ENCODE results near the gene RIPOR2. TPM values are rescaled to one million over a fixed set of nuclear protein-coding genes. Genes with fewer than 3 reads are reported as not detected.
"Not testable (repeated sequence)": the region's sequence is repeated elsewhere in the genome, so short reads cannot be mapped to it uniquely, and the experiment has no call there.

The RIPOR2 gene
- total and polyA plus RNA-seq, 2 of the 13 experiments (the other 11 are each of a cell fraction or from before 2014, with no cell fraction given), result 0.02 to 0.05 TPM

DNA sequence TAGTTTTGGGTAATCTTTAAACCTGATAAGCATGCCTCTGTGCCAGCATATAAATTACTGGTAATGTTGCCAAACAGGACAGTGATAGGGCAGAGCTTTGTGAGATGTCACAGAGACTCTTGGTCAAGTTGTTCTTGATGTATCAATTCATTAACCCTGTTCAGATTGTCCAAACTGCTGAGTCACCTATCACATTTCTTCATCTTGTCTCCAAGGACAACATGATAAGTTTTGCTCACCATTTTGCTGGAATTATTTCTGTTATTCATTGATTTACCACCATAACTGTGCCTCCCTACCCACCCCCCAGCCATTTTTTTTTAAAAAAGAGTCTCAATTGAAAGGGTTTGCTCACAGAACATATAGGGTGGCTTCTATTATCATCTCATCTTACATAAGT lies 180.5 kb downstream of the RIPOR2 start:
- H3K27ac ChIP-seq (ENCODE audit: extremely low read length, insufficient read depth, low read length), result no peak overlapping the region
- BruUV-seq (replicated peaks), result no TSS peak
- CTCF ChIA-PET (ENCODE audit: low intra/inter-chr PET ratio, low total read pairs), result no interaction called here
- H3K4me1 ChIP-seq (ENCODE audit: insufficient read depth, low read length), result peaks cover 16% of the 10 kb centered on the region
- H3K9ac ChIP-seq (ENCODE audit: insufficient read depth, low read depth, low read length), result no peak overlapping the region
- peaks cover 11% of the 10 kb centered on the region for H3K9me3 ChIP-seq (ENCODE audit: low read length)
- ATAC-seq (no peak), DNase-seq (ENCODE audit: low spot score) (no peak), FAIRE-seq (no peak)
- TF ChIP-seq ZNF121 (CRISPR knock-in tag; IDR thresholded peaks at IDR 0.05) (no peak), MAFF (IDR thresholded peaks at IDR 0.05; ENCODE audit: low read depth, low read length) (0 out of 2 replicates have a peak, but pooled peaks have one; percentile 25), NFE2L2 (IDR thresholded peaks at IDR 0.05; ENCODE audit: low read length) (peak; percentile 90), ZNF382 (CRISPR knock-in tag; IDR thresholded peaks at IDR 0.05; ENCODE audit: borderline replicate concordance) (no peak), MAFK (conservative IDR thresholded peaks at IDR 0.05 in 1 of 2, IDR thresholded peaks at IDR 0.05 in 1 of 2; ENCODE audit: low read length in 2 of 2) (peak; percentile 57 to 58)
- TF ChIP-seq, protein P1, sequence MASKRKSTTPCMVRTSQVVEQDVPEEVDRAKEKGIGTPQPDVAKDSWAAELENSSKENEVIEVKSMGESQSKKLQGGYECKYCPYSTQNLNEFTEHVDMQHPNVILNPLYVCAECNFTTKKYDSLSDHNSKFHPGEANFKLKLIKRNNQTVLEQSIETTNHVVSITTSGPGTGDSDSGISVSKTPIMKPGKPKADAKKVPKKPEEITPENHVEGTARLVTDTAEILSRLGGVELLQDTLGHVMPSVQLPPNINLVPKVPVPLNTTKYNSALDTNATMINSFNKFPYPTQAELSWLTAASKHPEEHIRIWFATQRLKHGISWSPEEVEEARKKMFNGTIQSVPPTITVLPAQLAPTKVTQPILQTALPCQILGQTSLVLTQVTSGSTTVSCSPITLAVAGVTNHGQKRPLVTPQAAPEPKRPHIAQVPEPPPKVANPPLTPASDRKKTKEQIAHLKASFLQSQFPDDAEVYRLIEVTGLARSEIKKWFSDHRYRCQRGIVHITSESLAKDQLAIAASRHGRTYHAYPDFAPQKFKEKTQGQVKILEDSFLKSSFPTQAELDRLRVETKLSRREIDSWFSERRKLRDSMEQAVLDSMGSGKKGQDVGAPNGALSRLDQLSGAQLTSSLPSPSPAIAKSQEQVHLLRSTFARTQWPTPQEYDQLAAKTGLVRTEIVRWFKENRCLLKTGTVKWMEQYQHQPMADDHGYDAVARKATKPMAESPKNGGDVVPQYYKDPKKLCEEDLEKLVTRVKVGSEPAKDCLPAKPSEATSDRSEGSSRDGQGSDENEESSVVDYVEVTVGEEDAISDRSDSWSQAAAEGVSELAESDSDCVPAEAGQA (IDR thresholded peaks at IDR 0.05; ENCODE audit: low read depth), result no peak
- TF ChIP-seq, protein P1 (CRISPR knock-in tag; IDR thresholded peaks at IDR 0.05; ENCODE audit: borderline replicate concordance), result no peak
- TF ChIP-seq, protein P2, sequence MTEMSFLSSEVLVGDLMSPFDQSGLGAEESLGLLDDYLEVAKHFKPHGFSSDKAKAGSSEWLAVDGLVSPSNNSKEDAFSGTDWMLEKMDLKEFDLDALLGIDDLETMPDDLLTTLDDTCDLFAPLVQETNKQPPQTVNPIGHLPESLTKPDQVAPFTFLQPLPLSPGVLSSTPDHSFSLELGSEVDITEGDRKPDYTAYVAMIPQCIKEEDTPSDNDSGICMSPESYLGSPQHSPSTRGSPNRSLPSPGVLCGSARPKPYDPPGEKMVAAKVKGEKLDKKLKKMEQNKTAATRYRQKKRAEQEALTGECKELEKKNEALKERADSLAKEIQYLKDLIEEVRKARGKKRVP (CRISPR knock-in tag; IDR thresholded peaks at IDR 0.05), result no peak
- POLR2A ChIA-PET, result interaction anchor here (3.0 kb wide), 1 partner anchor 33 kb away, joined by 10 read pairs; no protein-coding TSS in a partner anchor
- no peaks in the 10 kb centered on the region for H3K79me2 ChIP-seq (ENCODE audit: insufficient read depth, low read length)
- intact Hi-C loops (cut with micrococcal nuclease; ENCODE audit: unreplicated experiment), result no loop called here
- H3K36me3 ChIP-seq (replicated peaks in 1 of 2; ENCODE audit: control insufficient read depth in 1 of 2, insufficient read depth in 2 of 2, low read length in 2 of 2), result no peaks in the 10 kb centered on the region
- no peak overlapping the region for H3K4me3 ChIP-seq (replicated peaks in 1 of 3; ENCODE audit: insufficient read depth in 1 of 3, low read depth in 2 of 3, low read length in 3 of 3)
- H2AFZ ChIP-seq (ENCODE audit: low read length), result no peak overlapping the region
- in situ Hi-C loops (cut with HindIII; ENCODE audit: extremely low pct_ligation_motif_present, low pct_unique_long_range_greater_than_20kb), result no loop called here
- 0 out of 5 replicates have a peak, but pooled peaks cover 0 to 3% of the 10 kb centered on the region in 2 experiments for H3K27me3 ChIP-seq (ENCODE audit: control insufficient read depth in 1 of 2, insufficient read depth in 2 of 2, low read length in 2 of 2)
- no peaks in the 10 kb centered on the region for H4K20me1 ChIP-seq (ENCODE audit: insufficient read depth, low read length)
- H3K4me2 ChIP-seq (ENCODE audit: low read depth, low read length), result no peak overlapping the region

DNA sequence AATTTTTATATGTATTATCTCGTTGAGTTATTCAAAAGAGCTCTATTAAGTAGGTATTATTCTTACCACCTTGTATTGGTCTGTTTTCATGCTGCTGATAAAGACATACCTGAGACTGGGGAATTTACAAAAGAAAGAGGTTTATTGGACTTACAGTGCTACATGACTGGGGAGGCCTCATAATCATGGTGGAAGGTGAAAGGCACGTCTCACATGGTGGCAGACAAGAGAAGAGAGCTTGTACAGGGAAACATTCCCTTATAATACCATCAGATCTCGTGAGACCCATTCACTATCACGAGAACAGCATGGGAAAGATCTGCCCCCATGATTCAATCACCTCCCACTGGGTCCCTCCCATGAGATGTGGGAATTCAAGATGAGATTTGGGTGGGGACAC lies 181.4 kb downstream of the RIPOR2 start:
- peaks cover 11% of the 10 kb centered on the region for H3K9me3 ChIP-seq (ENCODE audit: low read length)
- H2AFZ ChIP-seq (ENCODE audit: low read length); in situ Hi-C loops (cut with HindIII; ENCODE audit: extremely low pct_ligation_motif_present, low pct_unique_long_range_greater_than_20kb); H3K27me3 ChIP-seq (ENCODE audit: control insufficient read depth in 1 of 2, insufficient read depth in 2 of 2, low read length in 2 of 2); ATAC-seq; H3K9ac ChIP-seq (ENCODE audit: insufficient read depth, low read depth, low read length); H3K36me3 ChIP-seq (replicated peaks in 1 of 2; ENCODE audit: control insufficient read depth in 1 of 2, insufficient read depth in 2 of 2, low read length in 2 of 2); CTCF ChIA-PET (ENCODE audit: low intra/inter-chr PET ratio, low total read pairs); H4K20me1 ChIP-seq (ENCODE audit: insufficient read depth, low read length); DNase-seq (ENCODE audit: low spot score); intact Hi-C loops (cut with micrococcal nuclease; ENCODE audit: unreplicated experiment); BruUV-seq (replicated peaks); H3K79me2 ChIP-seq (ENCODE audit: insufficient read depth, low read length); FAIRE-seq; H3K4me3 ChIP-seq (replicated peaks in 1 of 3; ENCODE audit: insufficient read depth in 1 of 3, low read depth in 2 of 3, low read length in 3 of 3); H3K27ac ChIP-seq (ENCODE audit: extremely low read length, insufficient read depth, low read length); H3K4me2 ChIP-seq (ENCODE audit: low read depth, low read length): not testable (repeated sequence)
- H3K4me1 ChIP-seq (ENCODE audit: insufficient read depth, low read length), result peaks cover 16% of the 10 kb centered on the region
- POLR2A ChIA-PET, result interaction anchor here (3.0 kb wide), 1 partner anchor 33 kb away, joined by 10 read pairs; no protein-coding TSS in a partner anchor
- 47% methylated on average over 4 of the region's 4 CpGs for WGBS (ENCODE audit: low lambda C conversion rate)
